ENCODE data around the gene RACK1. TPM values are rescaled to one million over a fixed set of nuclear protein-coding genes. Genes with fewer than 3 reads are reported as not detected.

RACK1 gene
- total and polyA plus RNA-seq, 9 donors: 3,139 to 4,768 (median 3,466) TPM

GRCh38 chr5:181198905-181199519, 44.7 kb downstream of the RACK1 start:
- Histone ChIP-seq H3K27me3 (ENCODE audit: control insufficient read depth, insufficient read depth, low read length) (peaks cover 44% of the 10 kb centered on the region), H3K4me3 (ENCODE audit: low read length) (no peak overlapping the region), H3K27ac (ENCODE audit: low read length) (no peak overlapping the region), H3K4me1 (ENCODE audit: control insufficient read depth, insufficient read depth, low read length) (peaks cover 8% of the 10 kb centered on the region), H3K36me3 (ENCODE audit: control insufficient read depth, insufficient read depth, low read length) (peaks cover 6% of the 10 kb centered on the region), H3K9me3 (replicated peaks; ENCODE audit: control insufficient read depth, low read depth, low read length) (no peaks in the 10 kb centered on the region)
- no peak for DNase-seq
- 47% methylated on average over 7 of the region's 9 CpGs for WGBS (ENCODE audit: insufficient coverage)

GRCh38 chr5:181198106-181198685, 45.5 kb downstream of the RACK1 start:
- no peaks in the 10 kb centered on the region for H3K9me3 ChIP-seq (replicated peaks; ENCODE audit: control insufficient read depth, low read depth, low read length)
- H3K36me3 ChIP-seq (ENCODE audit: control insufficient read depth, insufficient read depth, low read length): peaks cover 6% of the 10 kb centered on the region
- DNase-seq: no peak
- peaks cover 36% of the 10 kb centered on the region for H3K27me3 ChIP-seq (ENCODE audit: control insufficient read depth, insufficient read depth, low read length)
- 70% methylated on average over 5 of the region's 12 CpGs for WGBS (ENCODE audit: insufficient coverage)
- no peaks in the 10 kb centered on the region for H3K4me1 ChIP-seq (ENCODE audit: control insufficient read depth, insufficient read depth, low read length)
- no peak overlapping the region for H3K27ac ChIP-seq (ENCODE audit: low read length)
- H3K4me3 ChIP-seq (ENCODE audit: low read length): no peak overlapping the region

- 55% methylated on average over 7 of the region's 8 CpGs for WGBS (ENCODE audit: insufficient coverage)
- no peak for DNase-seq
- Histone ChIP-seq H3K27me3 (ENCODE audit: control insufficient read depth, insufficient read depth, low read length) (peaks cover 30% of the 10 kb centered on the region), H3K4me1 (ENCODE audit: control insufficient read depth, insufficient read depth, low read length) (peaks cover 2% of the 10 kb centered on the region), H3K36me3 (ENCODE audit: control insufficient read depth, insufficient read depth, low read length) (peaks cover 6% of the 10 kb centered on the region), H3K27ac (ENCODE audit: low read length) (no peak overlapping the region), H3K4me3 (ENCODE audit: low read length) (no peak overlapping the region), H3K9me3 (replicated peaks; ENCODE audit: control insufficient read depth, low read depth, low read length) (no peaks in the 10 kb centered on the region)
Observed at GRCh38 chr5:181197326-181197951, 46.3 kb downstream of the RACK1 start.

- H3K4me1 ChIP-seq (ENCODE audit: control insufficient read depth, insufficient read depth, low read length): peaks cover 8% of the 10 kb centered on the region
- peaks cover 6% of the 10 kb centered on the region for H3K36me3 ChIP-seq (ENCODE audit: control insufficient read depth, insufficient read depth, low read length)
- H3K27me3 ChIP-seq (ENCODE audit: control insufficient read depth, insufficient read depth, low read length): peaks cover 13% of the 10 kb centered on the region
- WGBS (ENCODE audit: insufficient coverage): 40% methylated on average over 39 of the region's 45 CpGs
- no peak overlapping the region for H3K4me3 ChIP-seq (ENCODE audit: low read length)
- DNase-seq: no peak
- no peak overlapping the region for H3K27ac ChIP-seq (ENCODE audit: low read length)
- H3K9me3 ChIP-seq (replicated peaks; ENCODE audit: control insufficient read depth, low read depth, low read length): no peaks in the 10 kb centered on the region
Observed at GRCh38 chr5:181195249-181195761, 48.4 kb downstream of the RACK1 start.

- peaks cover 6% of the 10 kb centered on the region for H3K36me3 ChIP-seq (ENCODE audit: control insufficient read depth, insufficient read depth, low read length)
- no peaks in the 10 kb centered on the region for H3K9me3 ChIP-seq (replicated peaks; ENCODE audit: control insufficient read depth, low read depth, low read length)
- DNase-seq: peak; percentile 35
- peaks cover 8% of the 10 kb centered on the region for H3K27me3 ChIP-seq (ENCODE audit: control insufficient read depth, insufficient read depth, low read length)
- WGBS (ENCODE audit: insufficient coverage): 58% methylated on average over 21 of the region's 21 CpGs
- H3K27ac ChIP-seq (ENCODE audit: low read length): no peak overlapping the region
- no peak overlapping the region for H3K4me3 ChIP-seq (ENCODE audit: low read length)
- peaks cover 14% of the 10 kb centered on the region for H3K4me1 ChIP-seq (ENCODE audit: control insufficient read depth, insufficient read depth, low read length)
Observed at GRCh38 chr5:181194489-181195248, 49.0 kb downstream of the RACK1 start.

GRCh38 chr5:181193656-181194055, 50.0 kb downstream of the RACK1 start:
- no peaks in the 10 kb centered on the region for H3K9me3 ChIP-seq (replicated peaks; ENCODE audit: control insufficient read depth, low read depth, low read length)
- peaks cover 14% of the 10 kb centered on the region for H3K4me1 ChIP-seq (ENCODE audit: control insufficient read depth, insufficient read depth, low read length)
- H3K4me3 ChIP-seq (ENCODE audit: low read length): no peak overlapping the region
- peaks cover 4% of the 10 kb centered on the region for H3K36me3 ChIP-seq (ENCODE audit: control insufficient read depth, insufficient read depth, low read length)
- DNase-seq: no peak
- H3K27me3 ChIP-seq (ENCODE audit: control insufficient read depth, insufficient read depth, low read length): peaks cover 3% of the 10 kb centered on the region
- WGBS (ENCODE audit: insufficient coverage): 100% methylated on average over 1 of the region's 2 CpGs
- H3K27ac ChIP-seq (ENCODE audit: low read length): no peak overlapping the region

GRCh38 chr5:181192337-181193046, 51.2 kb downstream of the RACK1 start:
- peaks cover 21% of the 10 kb centered on the region for H3K4me1 ChIP-seq (ENCODE audit: control insufficient read depth, insufficient read depth, low read length)
- H3K27ac ChIP-seq (ENCODE audit: low read length): peak overlapping the region; percentile 91
- no peak for DNase-seq
- peak overlapping the region; percentile 69 for H3K4me3 ChIP-seq (ENCODE audit: low read length)
- no peaks in the 10 kb centered on the region for H3K9me3 ChIP-seq (replicated peaks; ENCODE audit: control insufficient read depth, low read depth, low read length)
- peaks cover 2% of the 10 kb centered on the region for H3K36me3 ChIP-seq (ENCODE audit: control insufficient read depth, insufficient read depth, low read length)
- H3K27me3 ChIP-seq (ENCODE audit: control insufficient read depth, insufficient read depth, low read length): peaks cover 3% of the 10 kb centered on the region
- WGBS (ENCODE audit: insufficient coverage): 18% methylated on average over 6 of the region's 12 CpGs

- Histone ChIP-seq H3K27ac (ENCODE audit: low read length) (peak overlapping the region; percentile 91), H3K27me3 (ENCODE audit: control insufficient read depth, insufficient read depth, low read length) (peaks cover 3% of the 10 kb centered on the region), H3K9me3 (replicated peaks; ENCODE audit: control insufficient read depth, low read depth, low read length) (no peaks in the 10 kb centered on the region), H3K4me3 (ENCODE audit: low read length) (peak overlapping the region; percentile 69), H3K36me3 (ENCODE audit: control insufficient read depth, insufficient read depth, low read length) (peaks cover 2% of the 10 kb centered on the region), H3K4me1 (ENCODE audit: control insufficient read depth, insufficient read depth, low read length) (peaks cover 22% of the 10 kb centered on the region)
- peak; percentile 98 for DNase-seq
- 1% methylated on average over 60 of the region's 64 CpGs for WGBS (ENCODE audit: insufficient coverage)
Observed at GRCh38 chr5:181191526-181192336, 52.0 kb downstream of the RACK1 start.

Measured in muscle of leg (tissue), 11 donors.